RWPE2 (cell line): ENCODE results near the gene ZFPM1.

ENCODE experiments used
- ATAC-seq: fragments of 200-7000 bp; cut with Tn5 transposase; 3 replicates; pipeline ENCODE4 v1.9.1; 2021; ENCODE audit warnings: low read depth
- DNase-seq: peaks from one replicate; pipeline ENCODE4 v3.0.0-alpha.2; 2020; ENCODE audit warnings: low spot score
- H3K27ac ChIP-seq: fragments of 450-650 bp; 2 replicates; pipeline ENCODE4 v1.5.1; 2017; ENCODE audit warnings: mild to moderate bottlenecking; ENCODE audit not compliant: poor library complexity, severe bottlenecking
- H3K27me3 ChIP-seq: fragments of 250-450 bp; sonication (Bioruptor Pico); 2 replicates; pipeline ENCODE4 v1.5.1; 2021; ENCODE audit warnings: mild to moderate bottlenecking, moderate library complexity; ENCODE audit not compliant: insufficient read depth, poor library complexity, severe bottlenecking
- H3K36me3 ChIP-seq: fragments of 250-450 bp; sonication (Bioruptor Pico); 2 replicates; pipeline ENCODE4 v1.5.1; 2020; ENCODE audit warnings: low read depth, mild to moderate bottlenecking, moderate library complexity
- H3K4me1 ChIP-seq: fragments of 250-450 bp; sonication (Bioruptor Pico); 2 replicates; pipeline ENCODE4 v1.5.1; 2021; ENCODE audit warnings: mild to moderate bottlenecking, moderate library complexity; ENCODE audit not compliant: insufficient read depth, poor library complexity, severe bottlenecking
- H3K4me3 ChIP-seq: fragments of 250-450 bp; sonication (Bioruptor Pico); 2 replicates; pipeline ENCODE4 v1.5.1; 2021; ENCODE audit warnings: mild to moderate bottlenecking, moderate library complexity; ENCODE audit not compliant: severe bottlenecking
- H3K9me3 ChIP-seq: fragments of 250-450 bp; sonication (Bioruptor Pico); 2 replicates; pipeline ENCODE4 v1.5.1; 2021; ENCODE audit warnings: mild to moderate bottlenecking, moderate library complexity; ENCODE audit not compliant: severe bottlenecking
- TF ChIP-seq, protein P1 (sequence below): fragments of 450-650 bp; IDR thresholded peaks from one replicate; pipeline ENCODE4 v1.5.1; 2017; ENCODE audit warnings: mild to moderate bottlenecking, moderate library complexity; ENCODE audit not compliant: poor library complexity, severe bottlenecking

Gene ZFPM1

DNA sequence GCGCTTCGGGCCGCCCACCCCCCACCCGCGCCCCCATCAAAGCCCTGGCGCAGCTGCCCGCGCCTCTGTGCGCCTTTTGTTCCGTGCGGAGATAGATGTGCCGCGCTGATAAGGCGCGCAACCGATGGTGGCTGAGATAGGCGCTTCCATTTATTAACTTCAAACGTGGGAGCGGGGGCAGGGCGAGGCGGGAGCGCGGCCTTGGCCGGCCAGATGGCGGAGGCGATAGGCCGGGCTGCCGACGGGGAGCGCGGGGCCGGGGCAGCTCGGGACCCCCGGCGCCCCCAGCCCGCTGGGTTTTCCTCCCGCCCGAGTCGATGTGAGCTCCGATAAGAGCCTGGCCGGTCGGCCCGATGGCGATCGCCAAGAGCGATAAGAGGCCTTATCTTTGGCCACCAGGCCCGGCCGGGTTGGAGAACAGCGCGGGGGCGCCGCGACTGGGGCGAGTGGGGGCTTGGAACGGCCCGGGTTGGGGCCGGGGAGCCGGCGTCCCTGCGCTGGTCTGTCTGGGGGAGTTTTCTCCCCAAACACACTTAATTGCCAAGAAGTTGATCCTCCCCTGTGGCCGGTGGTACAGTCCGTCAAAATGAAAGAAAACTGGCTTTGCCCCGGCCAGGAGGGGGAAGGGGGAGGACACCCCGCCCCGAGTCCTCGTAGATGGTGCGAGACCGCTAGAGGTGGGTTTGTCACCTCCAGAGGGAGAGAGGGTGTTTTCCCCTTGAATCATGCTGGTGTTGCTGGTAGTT is 2.7 kb downstream of the ZFPM1 start:
- no peak overlapping the region for H3K27ac ChIP-seq
- DNase-seq: no peak
- H3K9me3 ChIP-seq: no peaks in the 10 kb centered on the region
- ATAC-seq: peak; percentile 1; the same call in 2 of the 3 replicates
- H3K4me1 ChIP-seq: peaks cover 3% of the 10 kb centered on the region
- TF ChIP-seq, protein P1, sequence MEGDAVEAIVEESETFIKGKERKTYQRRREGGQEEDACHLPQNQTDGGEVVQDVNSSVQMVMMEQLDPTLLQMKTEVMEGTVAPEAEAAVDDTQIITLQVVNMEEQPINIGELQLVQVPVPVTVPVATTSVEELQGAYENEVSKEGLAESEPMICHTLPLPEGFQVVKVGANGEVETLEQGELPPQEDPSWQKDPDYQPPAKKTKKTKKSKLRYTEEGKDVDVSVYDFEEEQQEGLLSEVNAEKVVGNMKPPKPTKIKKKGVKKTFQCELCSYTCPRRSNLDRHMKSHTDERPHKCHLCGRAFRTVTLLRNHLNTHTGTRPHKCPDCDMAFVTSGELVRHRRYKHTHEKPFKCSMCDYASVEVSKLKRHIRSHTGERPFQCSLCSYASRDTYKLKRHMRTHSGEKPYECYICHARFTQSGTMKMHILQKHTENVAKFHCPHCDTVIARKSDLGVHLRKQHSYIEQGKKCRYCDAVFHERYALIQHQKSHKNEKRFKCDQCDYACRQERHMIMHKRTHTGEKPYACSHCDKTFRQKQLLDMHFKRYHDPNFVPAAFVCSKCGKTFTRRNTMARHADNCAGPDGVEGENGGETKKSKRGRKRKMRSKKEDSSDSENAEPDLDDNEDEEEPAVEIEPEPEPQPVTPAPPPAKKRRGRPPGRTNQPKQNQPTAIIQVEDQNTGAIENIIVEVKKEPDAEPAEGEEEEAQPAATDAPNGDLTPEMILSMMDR: peak; percentile 14
- no peaks in the 10 kb centered on the region for H3K27me3 ChIP-seq
- peak overlapping the region; percentile 40 for H3K4me3 ChIP-seq
- H3K36me3 ChIP-seq: no peaks in the 10 kb centered on the region

DNA sequence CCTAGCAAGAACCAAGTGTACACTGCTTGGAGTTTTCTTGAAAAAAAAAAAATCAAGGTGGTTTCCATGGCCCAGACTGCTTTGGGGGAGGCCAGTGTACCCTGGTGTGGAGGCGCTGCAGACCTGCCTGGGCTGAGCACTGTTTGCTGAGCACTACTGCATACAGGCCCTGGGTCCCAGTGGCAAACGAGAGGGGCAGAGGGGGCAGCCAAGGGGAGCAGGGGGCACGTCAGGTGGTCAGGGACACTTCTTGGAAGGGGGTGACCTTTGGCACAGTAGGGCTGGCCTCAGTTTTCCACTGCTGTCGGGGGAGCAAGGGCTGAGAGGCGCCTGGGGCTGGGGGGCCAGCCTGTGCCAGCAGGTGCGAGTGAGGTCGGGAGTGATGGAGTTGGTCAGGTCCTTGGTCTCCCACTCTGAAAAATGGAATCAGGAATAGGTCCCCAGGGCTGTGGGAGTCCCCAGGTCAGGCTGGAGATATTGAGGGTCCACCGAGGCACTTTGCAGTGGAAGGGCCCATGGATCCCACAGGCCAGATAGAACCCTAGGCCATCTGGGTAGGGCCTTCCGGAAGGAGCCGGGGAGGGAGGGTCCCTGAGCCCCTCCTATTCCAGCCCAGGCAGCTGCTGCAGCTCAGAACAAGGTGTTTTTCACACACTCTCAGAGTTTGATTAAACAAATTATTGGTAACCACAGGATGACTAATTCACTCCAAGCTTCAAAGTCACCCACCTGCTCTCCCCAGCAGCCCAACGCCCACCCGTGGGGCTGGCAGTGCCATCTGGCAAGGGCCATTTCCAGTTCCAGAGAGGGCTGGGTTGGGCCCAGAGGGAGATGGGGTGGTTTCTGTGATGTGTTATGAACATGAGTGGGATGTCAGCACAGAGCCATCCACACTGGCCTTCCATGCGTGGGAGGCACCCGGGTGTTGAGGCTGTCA is 3.5 kb downstream of the ZFPM1 start:
- Histone ChIP-seq H3K9me3 (no peaks in the 10 kb centered on the region), H3K27ac (no peak overlapping the region), H3K36me3 (no peaks in the 10 kb centered on the region), H3K27me3 (no peaks in the 10 kb centered on the region), H3K4me3 (peak overlapping the region; percentile 40), H3K4me1 (peaks cover 3% of the 10 kb centered on the region)
- ATAC-seq (no peak), DNase-seq (no peak)
- TF ChIP-seq, protein P1: no peak

DNA sequence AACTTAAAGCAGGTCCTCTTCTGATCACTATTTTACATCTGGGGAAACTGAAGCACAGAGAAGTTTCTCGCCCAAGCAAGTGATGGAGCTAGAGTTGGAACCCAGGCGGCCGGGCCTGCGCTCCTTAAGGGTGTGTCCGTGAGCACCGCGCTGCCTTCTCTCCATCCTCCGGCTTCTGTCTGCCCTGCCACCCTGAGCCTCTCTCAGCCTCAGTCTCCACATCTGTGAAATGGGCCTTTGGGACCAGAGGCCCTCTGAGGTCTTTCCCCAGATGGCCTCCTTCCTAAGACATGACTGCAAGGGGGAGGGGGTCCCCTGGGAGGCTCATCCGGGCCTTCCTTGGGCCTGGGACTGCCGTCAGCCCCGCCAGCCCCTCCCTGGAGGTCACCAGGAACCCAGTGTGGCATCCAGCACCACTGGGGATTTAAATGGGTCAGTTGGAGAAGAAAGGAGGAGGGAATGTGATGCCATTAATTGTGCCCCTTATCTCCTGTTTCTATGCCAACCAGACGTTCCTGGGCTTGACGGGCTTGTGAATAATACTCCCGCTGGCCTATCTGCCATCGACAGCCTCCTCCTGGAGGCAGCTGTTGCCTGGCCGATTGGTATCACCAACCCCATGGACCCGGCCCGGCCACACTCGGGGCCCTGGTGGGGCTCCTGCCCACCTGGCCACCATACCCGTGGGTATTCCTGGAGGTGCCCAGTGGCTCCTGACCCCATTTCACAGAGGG is 5.1 kb downstream of the ZFPM1 start:
- no peak overlapping the region for H3K4me3 ChIP-seq
- H3K27ac ChIP-seq: no peak overlapping the region
- no peaks in the 10 kb centered on the region for H3K36me3 ChIP-seq
- DNase-seq (no peak), ATAC-seq (no peak)
- H3K4me1 ChIP-seq: no peaks in the 10 kb centered on the region
- no peaks in the 10 kb centered on the region for H3K9me3 ChIP-seq
- no peaks in the 10 kb centered on the region for H3K27me3 ChIP-seq
- TF ChIP-seq, protein P1: no peak

DNA sequence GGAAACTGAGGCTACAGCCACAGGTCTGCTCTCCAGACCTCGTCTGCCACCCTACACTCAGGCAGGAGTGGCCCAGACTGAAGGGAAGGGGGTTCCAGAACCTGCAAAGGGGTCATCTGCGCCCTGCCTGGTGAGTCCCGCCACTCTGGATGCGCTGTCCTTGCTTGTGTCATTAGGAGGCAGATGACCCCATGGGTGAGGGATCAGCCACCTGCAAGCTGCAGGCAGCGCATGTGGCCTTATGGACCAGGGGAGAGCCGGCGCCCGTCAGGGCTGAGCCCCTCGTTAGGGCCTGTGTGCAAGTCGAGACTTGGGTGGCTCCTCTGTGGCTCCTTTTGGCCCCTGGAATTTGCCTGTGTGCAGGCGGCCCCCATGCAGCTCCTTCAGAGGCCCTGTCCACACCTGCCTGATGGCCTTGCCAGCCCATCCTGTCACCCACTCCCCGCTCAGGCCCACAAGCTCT is 5.7 kb downstream of the ZFPM1 start:
- no peak overlapping the region for H3K27ac ChIP-seq
- no peaks in the 10 kb centered on the region for H3K9me3 ChIP-seq
- no peaks in the 10 kb centered on the region for H3K36me3 ChIP-seq
- ATAC-seq: no peak
- no peak for DNase-seq
- H3K4me1 ChIP-seq: no peaks in the 10 kb centered on the region
- no peak overlapping the region for H3K4me3 ChIP-seq
- no peaks in the 10 kb centered on the region for H3K27me3 ChIP-seq
- TF ChIP-seq, protein P1: no peak
